Mesothelial cell of epicardium (in vitro differentiated cells): Measurements from ENCODE around the gene MXI1. TPM values are rescaled to one million over a fixed set of nuclear protein-coding genes. Genes with fewer than 3 reads are reported as not detected.
"Not testable (repeated sequence)": the region's sequence is repeated elsewhere in the genome, so short reads cannot be mapped to it uniquely, and the experiment has no call there.

ENCODE experiments used
- DNase-seq, 2 experiments: peaks; one replicate each; pipeline ENCODE4 v3.0.0; 2021; ENCODE audit warnings: low spot score in 2 of 2; ENCODE audit not compliant: unreplicated experiment in 2 of 2
- H3K27ac Mint-ChIP-seq: 2 replicates; pipeline ENCODE4 v1.8.0; 2021; ENCODE audit warnings: mixed read lengths
- H3K27me3 Mint-ChIP-seq: 2 replicates; pipeline ENCODE4 v1.8.0; 2021; ENCODE audit warnings: low read depth, mixed read lengths
- H3K36me3 Mint-ChIP-seq: 2 replicates; pipeline ENCODE4 v1.8.0; 2021; ENCODE audit warnings: mixed read lengths
- H3K4me1 Mint-ChIP-seq: 2 replicates; pipeline ENCODE4 v1.8.0; 2021; ENCODE audit warnings: mixed read lengths
- H3K4me3 Mint-ChIP-seq: 2 replicates; pipeline ENCODE4 v1.8.0; 2021; ENCODE audit warnings: mild to moderate bottlenecking, moderate library complexity, mixed read lengths
- H3K9me3 Mint-ChIP-seq: 2 replicates; pipeline ENCODE4 v1.8.0; 2021; ENCODE audit warnings: mixed read lengths
- total RNA-seq: library from RNA; stranded (reverse); gene quantifications from 3 replicates; pipeline ENCODE4 v1.2.1, GENCODE V29; 2021
- TF ChIP-seq, protein P1 (sequence below): fragments of 200-600 bp; sonication (generic); IDR thresholded peaks from one replicate; pipeline ENCODE4 v1.5.0; 2021; ENCODE audit warnings: antibody characterized with exemption; ENCODE audit not compliant: unreplicated experiment

MXI1 gene
- total RNA-seq, 1 donor from 2014 or later: 30.6 TPM

DNA sequence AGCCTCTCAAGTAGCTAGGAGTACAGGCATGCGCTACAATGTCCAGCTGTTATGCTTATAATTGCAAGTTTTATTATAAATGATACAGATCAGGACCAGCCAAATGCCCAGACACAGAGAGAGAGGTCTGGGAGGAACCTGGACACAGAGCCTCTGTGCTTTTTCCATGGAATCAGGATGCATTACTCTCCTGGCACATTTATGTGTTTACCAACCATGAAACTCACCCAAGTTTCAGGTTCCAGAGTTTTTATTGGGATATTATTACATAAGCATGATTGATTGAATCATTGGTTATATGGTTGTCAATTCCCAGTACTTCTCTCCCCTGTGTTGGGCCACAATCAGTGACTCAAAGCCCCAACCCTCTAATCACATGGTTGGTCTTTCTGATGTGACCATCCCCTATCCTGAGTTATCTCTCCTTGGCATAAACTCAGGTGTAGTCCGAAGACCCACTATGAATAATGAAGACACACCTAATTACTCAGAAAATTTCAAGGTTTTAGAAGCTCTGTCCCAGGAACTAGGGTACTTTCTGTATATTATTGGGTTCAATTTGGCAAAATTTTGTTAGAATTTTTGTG, 30.6 kb downstream of the MXI1 start:
- TF ChIP-seq, protein P1, sequence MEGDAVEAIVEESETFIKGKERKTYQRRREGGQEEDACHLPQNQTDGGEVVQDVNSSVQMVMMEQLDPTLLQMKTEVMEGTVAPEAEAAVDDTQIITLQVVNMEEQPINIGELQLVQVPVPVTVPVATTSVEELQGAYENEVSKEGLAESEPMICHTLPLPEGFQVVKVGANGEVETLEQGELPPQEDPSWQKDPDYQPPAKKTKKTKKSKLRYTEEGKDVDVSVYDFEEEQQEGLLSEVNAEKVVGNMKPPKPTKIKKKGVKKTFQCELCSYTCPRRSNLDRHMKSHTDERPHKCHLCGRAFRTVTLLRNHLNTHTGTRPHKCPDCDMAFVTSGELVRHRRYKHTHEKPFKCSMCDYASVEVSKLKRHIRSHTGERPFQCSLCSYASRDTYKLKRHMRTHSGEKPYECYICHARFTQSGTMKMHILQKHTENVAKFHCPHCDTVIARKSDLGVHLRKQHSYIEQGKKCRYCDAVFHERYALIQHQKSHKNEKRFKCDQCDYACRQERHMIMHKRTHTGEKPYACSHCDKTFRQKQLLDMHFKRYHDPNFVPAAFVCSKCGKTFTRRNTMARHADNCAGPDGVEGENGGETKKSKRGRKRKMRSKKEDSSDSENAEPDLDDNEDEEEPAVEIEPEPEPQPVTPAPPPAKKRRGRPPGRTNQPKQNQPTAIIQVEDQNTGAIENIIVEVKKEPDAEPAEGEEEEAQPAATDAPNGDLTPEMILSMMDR: no peak
- H3K27me3 Mint-ChIP-seq: no peaks in the 10 kb centered on the region
- H3K9me3 Mint-ChIP-seq: peaks cover 7% of the 10 kb centered on the region
- no peak for DNase-seq
- no peak overlapping the region for H3K27ac Mint-ChIP-seq
- peaks cover 26% of the 10 kb centered on the region for H3K36me3 Mint-ChIP-seq
- H3K4me1 Mint-ChIP-seq: no peaks in the 10 kb centered on the region
- H3K4me3 Mint-ChIP-seq: no peak overlapping the region

DNA sequence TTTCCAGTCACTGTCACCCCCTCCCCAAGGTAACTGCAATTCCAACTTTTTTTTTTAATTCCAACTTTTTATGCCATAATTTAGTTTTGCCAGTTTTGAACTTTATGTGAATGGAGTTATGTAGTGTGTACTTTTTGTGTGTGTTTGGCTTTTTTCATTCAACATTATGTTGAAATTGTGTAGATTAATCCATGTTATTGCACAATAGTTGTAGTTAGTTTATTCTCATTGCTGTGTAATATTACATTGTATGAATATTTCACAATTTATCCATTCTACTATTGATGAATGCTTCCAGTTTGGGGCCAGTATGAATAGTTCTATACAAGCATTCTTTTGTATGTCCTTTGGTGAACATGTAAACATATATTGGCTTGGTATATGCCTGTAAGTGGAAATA, 32.5 kb downstream of the MXI1 start:
- H3K27me3 Mint-ChIP-seq: no peaks in the 10 kb centered on the region
- H3K4me3 Mint-ChIP-seq: no peak overlapping the region
- H3K36me3 Mint-ChIP-seq: peaks cover 26% of the 10 kb centered on the region
- H3K9me3 Mint-ChIP-seq: peaks cover 7% of the 10 kb centered on the region
- no peak overlapping the region for H3K27ac Mint-ChIP-seq
- H3K4me1 Mint-ChIP-seq: no peaks in the 10 kb centered on the region
- DNase-seq: no peak
- TF ChIP-seq, protein P1: no peak

DNA sequence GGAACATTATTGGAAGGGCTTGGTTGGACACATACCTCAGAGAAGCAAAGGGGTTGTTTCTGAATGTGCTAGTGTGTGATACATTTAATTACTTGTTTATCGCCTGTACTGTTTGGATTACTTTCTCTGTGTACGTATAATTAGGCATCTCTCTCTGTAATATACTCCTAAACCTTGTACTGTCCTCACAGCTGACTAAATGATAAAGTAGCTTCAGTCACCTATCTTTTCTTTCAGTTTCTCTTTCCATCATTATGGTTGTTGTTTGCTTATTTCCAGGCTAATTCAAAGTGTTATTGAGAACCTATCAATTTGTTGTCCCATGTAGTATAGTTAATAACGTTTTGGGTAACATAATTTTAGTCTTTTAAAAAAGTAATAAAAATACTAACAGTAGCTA, 34.0 kb downstream of the MXI1 start:
- Mint-ChIP-seq H3K36me3 (peaks cover 35% of the 10 kb centered on the region), H3K4me3 (no peak overlapping the region), H3K4me1 (no peaks in the 10 kb centered on the region)

DNA sequence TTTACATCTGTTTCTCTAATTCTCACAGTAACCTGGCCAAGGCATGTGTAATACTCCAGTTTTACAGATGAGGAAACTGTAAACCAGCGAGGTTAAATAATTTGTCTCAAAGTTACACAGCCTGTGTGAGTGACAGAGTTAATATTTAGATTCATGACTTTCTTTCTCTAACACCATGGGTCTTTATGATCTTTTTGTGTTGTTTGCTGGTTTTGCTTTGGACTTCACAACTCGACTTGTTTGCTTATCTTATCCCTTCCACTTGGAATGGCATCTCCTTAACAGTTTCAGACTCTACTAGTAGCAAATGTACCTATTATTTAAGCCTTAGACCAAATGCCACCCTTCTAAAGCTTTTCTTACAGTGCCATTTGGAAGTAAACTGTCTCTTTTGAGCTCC, 34.4 kb downstream of the MXI1 start:
- TF ChIP-seq, protein P1: no peak
- Mint-ChIP-seq H3K27ac (no peak overlapping the region), H3K9me3 (peaks cover 7% of the 10 kb centered on the region)

More for the DNA sequence above, 34.0 kb downstream of the MXI1 start:
- no peak for DNase-seq
- H3K27me3 Mint-ChIP-seq: no peaks in the 10 kb centered on the region
- H3K27ac Mint-ChIP-seq: no peak overlapping the region
- peaks cover 7% of the 10 kb centered on the region for H3K9me3 Mint-ChIP-seq
- TF ChIP-seq, protein P1: no peak

DNA sequence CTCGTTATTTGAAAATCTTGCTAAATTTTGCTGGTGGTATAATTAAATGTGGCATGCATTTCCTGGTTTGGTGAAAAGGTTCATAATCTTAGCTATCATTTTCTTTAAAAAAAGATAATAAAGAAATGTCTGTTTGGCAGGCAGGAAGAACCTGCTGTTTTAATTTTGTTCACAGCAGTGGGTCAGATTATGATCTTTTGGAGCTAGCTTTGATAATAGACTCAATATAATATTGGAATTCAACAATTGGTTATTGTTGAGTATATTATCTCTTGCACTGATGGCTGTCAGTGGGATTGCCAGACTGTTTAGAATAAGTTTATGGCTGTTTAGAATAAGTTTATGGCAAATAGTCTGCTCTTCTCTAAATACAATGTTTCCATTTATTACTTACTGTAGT, 35.1 kb downstream of the MXI1 start:
- no peak overlapping the region for H3K27ac Mint-ChIP-seq
- no peak overlapping the region for H3K4me3 Mint-ChIP-seq
- no peaks in the 10 kb centered on the region for H3K27me3 Mint-ChIP-seq
- peaks cover 4% of the 10 kb centered on the region for H3K9me3 Mint-ChIP-seq
- peaks cover 38% of the 10 kb centered on the region for H3K36me3 Mint-ChIP-seq
- TF ChIP-seq, protein P1: no peak
- no peaks in the 10 kb centered on the region for H3K4me1 Mint-ChIP-seq
- DNase-seq: no peak

More for the DNA sequence above, 34.4 kb downstream of the MXI1 start:
- Mint-ChIP-seq H3K27me3 (no peaks in the 10 kb centered on the region), H3K4me3 (no peak overlapping the region), H3K36me3 (peaks cover 39% of the 10 kb centered on the region), H3K4me1 (no peaks in the 10 kb centered on the region)
- no peak for DNase-seq

DNA sequence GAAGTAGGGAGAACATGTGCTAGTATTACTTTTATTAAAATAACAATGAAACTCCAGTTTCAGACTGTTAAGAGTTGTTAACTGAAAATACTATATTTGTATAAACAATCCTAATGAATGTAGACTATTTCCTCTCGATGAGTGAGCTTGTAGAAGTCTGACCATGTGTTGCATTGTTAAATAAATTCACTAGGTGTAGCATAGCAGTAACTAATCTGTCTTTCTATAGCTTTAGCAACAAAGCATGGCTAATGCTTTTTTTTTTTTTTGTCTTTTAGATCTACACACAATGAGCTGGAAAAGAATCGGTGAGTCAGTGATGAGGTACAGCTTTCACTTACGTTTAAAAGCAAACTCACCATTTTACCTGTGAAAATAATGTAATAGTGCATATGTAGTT, 37.1 kb downstream of the MXI1 start:
- Mint-ChIP-seq H3K36me3 (peaks cover 26% of the 10 kb centered on the region), H3K4me1 (no peaks in the 10 kb centered on the region), H3K27me3 (no peaks in the 10 kb centered on the region), H3K4me3 (no peak overlapping the region), H3K27ac (no peak overlapping the region), H3K9me3 (no peaks in the 10 kb centered on the region)
- TF ChIP-seq, protein P1: no peak
- DNase-seq: no peak

DNA sequence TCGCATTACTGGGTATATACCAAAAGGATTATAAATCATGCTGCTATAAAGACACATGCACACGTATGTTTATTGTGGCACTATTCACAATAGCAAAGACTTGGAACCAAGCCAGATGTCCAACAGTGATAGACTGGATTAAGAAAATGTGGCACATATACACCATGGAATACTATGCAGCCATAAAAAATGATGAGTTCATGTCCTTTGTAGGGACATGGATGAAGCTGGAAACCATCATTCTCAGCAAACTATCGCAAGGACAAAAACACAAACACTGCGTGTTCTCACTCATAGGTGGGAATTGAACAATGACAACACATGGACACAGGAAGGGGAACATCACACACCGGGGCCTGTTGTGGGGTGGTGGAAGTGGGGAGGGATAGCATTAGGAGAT, 40.4 kb downstream of the MXI1 start:
- not testable (repeated sequence) for H3K27ac Mint-ChIP-seq, H3K27me3 Mint-ChIP-seq, H3K4me3 Mint-ChIP-seq, H3K9me3 Mint-ChIP-seq, DNase-seq, H3K4me1 Mint-ChIP-seq
- peaks cover 26% of the 10 kb centered on the region for H3K36me3 Mint-ChIP-seq

DNA sequence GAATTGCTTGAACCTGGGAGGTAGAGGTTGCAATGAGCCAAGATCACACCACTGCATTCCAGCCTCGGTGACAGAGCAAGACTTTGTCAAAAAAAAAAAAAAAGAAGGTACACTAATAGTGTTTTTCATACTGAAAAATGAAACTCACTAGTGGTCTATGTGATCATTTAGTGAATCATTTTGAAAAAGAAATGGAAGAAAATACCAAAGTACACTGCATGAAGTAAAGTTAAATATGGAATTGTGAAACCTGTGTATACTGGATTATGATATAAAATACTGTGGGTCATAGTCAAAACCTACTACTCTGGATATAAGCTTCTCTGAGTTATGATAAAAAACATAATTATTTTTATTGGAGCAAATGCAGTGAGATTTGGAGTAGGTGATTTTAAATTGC, 42.1 kb downstream of the MXI1 start:
- not testable (repeated sequence) for H3K27ac Mint-ChIP-seq, H3K4me3 Mint-ChIP-seq, H3K27me3 Mint-ChIP-seq, DNase-seq, H3K9me3 Mint-ChIP-seq, H3K4me1 Mint-ChIP-seq
- H3K36me3 Mint-ChIP-seq: peaks cover 29% of the 10 kb centered on the region

DNA sequence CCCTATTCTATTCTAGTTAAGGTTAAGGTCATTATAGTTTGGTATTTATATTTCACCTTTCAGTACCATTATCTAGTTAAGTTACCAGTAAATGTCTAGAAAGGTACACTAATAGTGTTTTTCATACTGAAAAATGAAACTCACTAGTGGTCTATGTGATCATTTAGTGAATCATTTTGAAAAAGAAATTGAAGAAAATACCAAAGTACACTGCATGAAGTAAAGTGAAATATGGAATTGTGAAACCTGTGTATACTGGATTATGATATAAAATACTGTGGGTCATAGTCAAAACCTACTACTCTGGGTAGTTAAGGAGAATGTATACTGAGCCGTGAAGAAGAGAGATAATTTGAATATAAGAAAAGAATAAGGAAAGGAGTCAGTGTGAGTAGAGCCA, 44.0 kb downstream of the MXI1 start:
- H3K4me1 Mint-ChIP-seq, H3K4me3 Mint-ChIP-seq, H3K27me3 Mint-ChIP-seq, H3K27ac Mint-ChIP-seq, DNase-seq: not testable (repeated sequence)
- Mint-ChIP-seq H3K9me3 (peaks cover 13% of the 10 kb centered on the region), H3K36me3 (peaks cover 31% of the 10 kb centered on the region)
